ENCODE results near the gene TRIM44. TPM values are rescaled to one million over a fixed set of nuclear protein-coding genes. Genes with fewer than 3 reads are reported as not detected.

TRIM44 gene
- total RNA-seq, 1 donor, result 42.1 TPM

- no peak for TF ChIP-seq CTCF (IDR thresholded peaks at IDR 0.05; ENCODE audit: insufficient read depth, low read length)
- H3K4me3 ChIP-seq (ENCODE audit: low read depth, low read length), result no peak overlapping the region
- peak; percentile 68 for DNase-seq (ENCODE audit: low read depth)
These were observed 123.6 kb downstream of the TRIM44 start for GRCh38 chr11:35786188-35786587.

- no peak for TF ChIP-seq CTCF (IDR thresholded peaks at IDR 0.05; ENCODE audit: insufficient read depth, low read length)
- DNase-seq (ENCODE audit: low read depth), result peak; percentile 22
- H3K4me3 ChIP-seq (ENCODE audit: low read depth, low read length), result no peak overlapping the region
These were observed 124.5 kb downstream of the TRIM44 start for GRCh38 chr11:35787013-35787504.

- no peak for DNase-seq (ENCODE audit: low read depth)
- H3K4me3 ChIP-seq (ENCODE audit: low read depth, low read length), result no peak overlapping the region
- TF ChIP-seq CTCF (IDR thresholded peaks at IDR 0.05; ENCODE audit: insufficient read depth, low read length), result no peak
These were observed 125.1 kb downstream of the TRIM44 start for GRCh38 chr11:35787626-35788025.

- no peak overlapping the region for H3K4me3 ChIP-seq (ENCODE audit: low read depth, low read length)
- no peak for TF ChIP-seq CTCF (IDR thresholded peaks at IDR 0.05; ENCODE audit: insufficient read depth, low read length)
- no peak for DNase-seq (ENCODE audit: low read depth)
These were observed 128.7 kb downstream of the TRIM44 start for GRCh38 chr11:35791088-35791958.

GRCh38 chr11:35792148-35792845 lies 129.7 kb downstream of the TRIM44 start:
- peak; percentile 28 for DNase-seq (ENCODE audit: low read depth)
- TF ChIP-seq CTCF (IDR thresholded peaks at IDR 0.05; ENCODE audit: insufficient read depth, low read length), result no peak
- H3K4me3 ChIP-seq (ENCODE audit: low read depth, low read length), result no peak overlapping the region

- no peak for TF ChIP-seq CTCF (IDR thresholded peaks at IDR 0.05; ENCODE audit: insufficient read depth, low read length)
- H3K4me3 ChIP-seq (ENCODE audit: low read depth, low read length), result no peak overlapping the region
- DNase-seq (ENCODE audit: low read depth), result no peak
These were observed 130.2 kb downstream of the TRIM44 start for GRCh38 chr11:35792846-35793192.

Data from fibroblast of the aortic adventitia (primary cell).